HCT116 (cell line): ENCODE data around the gene DCHS2. TPM values are rescaled to one million over a fixed set of nuclear protein-coding genes. Genes with fewer than 3 reads are reported as not detected.

Experiments
- ATAC-seq: fragments of 200-7000 bp; cut with Tn5 transposase; 2 replicates; pipeline ENCODE4 v1.9.1; 2020; ENCODE audit warnings: mild to moderate bottlenecking, moderate library complexity
- BruUV-seq: library from RNA; stranded (reverse); fragments of 400-500 nt; replicated peaks from 2 replicates; lab custom pipeline; 2021; lab: Mats Ljungman, UMichigan
- CTCF ChIA-PET: fragments of 300-600 bp; sonication (Branson Sonifier 250); formaldehyde crosslinking; loops from one replicate; lab custom pipeline; 2021; ENCODE audit warnings: antibody characterized with exemption; lab: Charles Lee
- POLR2A ChIA-PET: fragments of 300-600, 350-600 bp; sonication (Branson Sonifier 250); formaldehyde crosslinking; loops from one replicate; lab custom pipeline; 2021; ENCODE audit warnings: antibody characterized with exemption; lab: Charles Lee
- RAD21 ChIA-PET, 2 experiments: fragments of 300-600 bp; sonication (Branson Sonifier 250); formaldehyde crosslinking; loops; one replicate each; lab custom pipeline; 2023; ENCODE audit warnings: low total read pairs in 2 of 2; ENCODE audit not compliant: uncharacterized antibody in 2 of 2, unreplicated experiment in 2 of 2, low non-redundant PET in 1 of 2; lab: Charles Lee
- DNase-seq: peaks from one replicate; pipeline ENCODE4 v3.0.0-alpha.2; 2010; ENCODE audit warnings: low read depth, low spot score
- H2AFZ ChIP-seq: fragments of 200-600 bp; shearing (Covaris generic), sonication (generic); 2 replicates; pipeline ENCODE4 v1.6.1; 2017; ENCODE audit warnings: low read depth, mixed run types, mixed read lengths, antibody characterized with exemption, low read length; ENCODE audit not compliant: poor library complexity, severe bottlenecking
- H3K27ac ChIP-seq: 2 replicates; pipeline ENCODE4 v1.5.1; 2012; ENCODE audit warnings: low read depth, low read length
- H3K27me3 ChIP-seq: fragments of 200-600 bp; sonication (generic); 2 replicates; pipeline ENCODE4 v1.6.1; 2016; ENCODE audit warnings: mixed run types, low read length, mixed read lengths; ENCODE audit not compliant: insufficient read depth
- H3K36me3 ChIP-seq, 2 experiments: fragments of 200-500 bp in 1 of 2; fragments of 200-600 bp in 1 of 2; sonication (Bioruptor generic) in 1 of 2; sonication (generic) in 1 of 2; 2 replicates each; pipeline versions ENCODE4 v1.5.1 to v1.6.1; 2014 to 2016; ENCODE audit warnings: low read length in 2 of 2, inconsistent platforms in 1 of 2, mixed read lengths in 1 of 2, mixed run types in 1 of 2; ENCODE audit not compliant: insufficient read depth in 2 of 2, control insufficient read depth in 1 of 2
- H3K4me1 ChIP-seq, 2 experiments: fragments of 200-600 bp in 1 of 2; sonication (generic) in 1 of 2; 2 replicates each; pipeline versions ENCODE4 v1.5.1 to v1.6.1; 2012 to 2017; ENCODE audit warnings: low read length in 2 of 2, inconsistent platforms in 1 of 2, mild to moderate bottlenecking in 1 of 2, mixed read lengths in 1 of 2, mixed run types in 1 of 2, moderate library complexity in 1 of 2; ENCODE audit not compliant: insufficient read depth in 2 of 2, control insufficient read depth in 1 of 2
- H3K4me2 ChIP-seq: fragments of 200-600 bp; sonication (generic); 2 replicates; pipeline ENCODE4 v1.6.1; 2017; ENCODE audit warnings: mixed run types, low read length, mixed read lengths
- H3K4me3 ChIP-seq, 2 experiments: fragments of 200-600 bp in 1 of 2; sonication (generic) in 1 of 2; replicated peaks in 1 of 2; 2 replicates each; pipeline ENCODE4 v1.5.1; 2011 to 2016; ENCODE audit warnings: low read length in 2 of 2, control low read depth in 1 of 2, low read depth in 1 of 2, mild to moderate bottlenecking in 1 of 2, mixed read lengths in 1 of 2, mixed run types in 1 of 2
- H3K79me2 ChIP-seq: fragments of 200-600 bp; sonication (generic); 2 replicates; pipeline ENCODE4 v1.6.1; 2017; ENCODE audit warnings: mild to moderate bottlenecking, mixed run types, low read length, moderate library complexity, mixed read lengths; ENCODE audit not compliant: insufficient read depth
- H3K9ac ChIP-seq: fragments of 200-600 bp; sonication (generic); 2 replicates; pipeline ENCODE4 v1.6.1; 2016; ENCODE audit warnings: low read length, mixed read lengths
- H3K9me2 ChIP-seq: fragments of 200-600 bp; sonication (generic), shearing (Covaris generic); 2 replicates; pipeline ENCODE4 v1.6.1; 2017; ENCODE audit warnings: mixed run types, mild to moderate bottlenecking, moderate library complexity; ENCODE audit not compliant: insufficient read depth
- H3K9me3 ChIP-seq, 2 experiments: fragments of 200-500 bp in 1 of 2; fragments of 200-600 bp in 1 of 2; sonication (Bioruptor generic) in 1 of 2; sonication (generic) in 1 of 2; 2 replicates each; pipeline ENCODE4 v1.6.1; 2014 to 2017; ENCODE audit warnings: low read length in 2 of 2, mixed read lengths in 2 of 2, inconsistent platforms in 1 of 2, low read depth in 1 of 2, mild to moderate bottlenecking in 1 of 2, mixed run types in 1 of 2, moderate library complexity in 1 of 2; ENCODE audit not compliant: control insufficient read depth in 1 of 2, insufficient read depth in 1 of 2
- H4K20me1 ChIP-seq: fragments of 200-600 bp; sonication (generic), shearing (Covaris generic); 2 replicates; pipeline ENCODE4 v1.6.1; 2017; ENCODE audit warnings: mixed run types, mild to moderate bottlenecking, moderate library complexity; ENCODE audit not compliant: insufficient read depth
- ATF3 ChIP-seq: IDR thresholded peaks from 2 replicates; pipeline ENCODE4 v1.6.1; 2012
- CTCF ChIP-seq, 3 experiments: fragments of 200-600 bp in 1 of 3; sonication (generic) in 1 of 3; IDR thresholded peaks in 2 of 3; conservative IDR thresholded peaks in 1 of 3; 2 replicates each; pipeline ENCODE4 v1.5.1; 2012 to 2017; ENCODE audit warnings: low read depth in 2 of 3, low read length in 2 of 3, antibody characterized with exemption in 1 of 3, borderline replicate concordance in 1 of 3, control low read depth in 1 of 3, mild to moderate bottlenecking in 1 of 3, mixed read lengths in 1 of 3, mixed run types in 1 of 3, moderate library complexity in 1 of 3; ENCODE audit not compliant: insufficient read depth in 1 of 3
- EGR1 ChIP-seq: IDR thresholded peaks from 2 replicates; pipeline ENCODE4 v1.6.1; 2012; ENCODE audit warnings: low read depth
- EZH2 ChIP-seq: fragments of 200-600 bp; sonication (generic); IDR thresholded peaks from 2 replicates; pipeline ENCODE4 v1.6.1; 2017; ENCODE audit warnings: antibody characterized with exemption, mixed run types
- FOSL1 ChIP-seq: IDR thresholded peaks from 2 replicates; pipeline ENCODE4 v1.6.1; 2012; ENCODE audit warnings: low read depth
- RAD21 ChIP-seq: IDR thresholded peaks from 2 replicates; pipeline ENCODE4 v1.6.1; 2012; ENCODE audit warnings: low read depth, mild to moderate bottlenecking
- SIN3A ChIP-seq: IDR thresholded peaks from 2 replicates; pipeline ENCODE4 v1.6.1; 2012; ENCODE audit warnings: low read depth
- TCF7L2 ChIP-seq: IDR thresholded peaks from 2 replicates; pipeline ENCODE4 v1.7.0; 2011; ENCODE audit warnings: borderline replicate concordance, inconsistent platforms; ENCODE audit not compliant: insufficient read depth, insufficient read length; ENCODE audit errors: extremely low read depth
- YY1 ChIP-seq: IDR thresholded peaks from 2 replicates; pipeline ENCODE4 v1.6.1; 2011; ENCODE audit warnings: low read length, low read depth, moderate library complexity, mild to moderate bottlenecking; ENCODE audit not compliant: insufficient replicate concordance; ENCODE audit errors: extremely low read depth
- ZBTB33 ChIP-seq: IDR thresholded peaks from 2 replicates; pipeline ENCODE4 v1.6.1; 2011; ENCODE audit warnings: mild to moderate bottlenecking, low read length, moderate library complexity; ENCODE audit not compliant: insufficient replicate concordance; ENCODE audit errors: extremely low read depth
- ZFX ChIP-seq: fragments of 450-650 bp; IDR thresholded peaks from 2 replicates; pipeline ENCODE4 v1.6.1; 2017
- ZNF274 ChIP-seq: fragments of 200-500 bp; sonication (Bioruptor generic); IDR thresholded peaks from 2 replicates; pipeline ENCODE4 v1.6.1; 2014; ENCODE audit warnings: mild to moderate bottlenecking, low read depth, low read length, inconsistent platforms
- intact Hi-C: fragments of 100-400 bp; cut with micrococcal nuclease; formaldehyde crosslinking; loops from 2 replicates; pipeline ENCODE4 v1.10.0; 2022
- total RNA-seq: library from RNA; stranded (reverse); gene quantifications from one replicate; pipeline ENCODE4 v1.2.1, GENCODE V29; 2021; ENCODE audit not compliant: unreplicated experiment

DCHS2 gene
- total RNA-seq, 1 experiment from 2014 or later: 0.05 TPM

- no peak for TF ChIP-seq EGR1
- TF ChIP-seq ATF3: no peak
Measured at GRCh38 chr4:154421618-154422017, 70.0 kb downstream of the DCHS2 start (continued).

- Histone ChIP-seq H3K9me2 (no peaks in the 10 kb centered on the region), H4K20me1 (no peaks in the 10 kb centered on the region), H3K4me2 (peak overlapping the region; percentile 78), H3K9ac (no peak overlapping the region), H3K27me3 (no peaks in the 10 kb centered on the region), H3K9me3 (no peaks in the 10 kb centered on the region), H3K27ac (no peak overlapping the region), H3K36me3 (no peaks in the 10 kb centered on the region), H3K79me2 (no peaks in the 10 kb centered on the region), H2AFZ (peak overlapping the region; percentile 66), H3K4me3 (peak overlapping the region in 1 of 2 experiments; percentile 51; a peak in 3 of 4 replicates), H3K4me1 (no peaks in the 10 kb centered on the region)
- intact Hi-C loops: no loop called here
- ChIA-PET CTCF (no interaction called here), RAD21 (no interaction called here), POLR2A (no interaction called here)
- no TSS peak for BruUV-seq
- DNase-seq (no peak), ATAC-seq (no peak)
- TF ChIP-seq YY1 (no peak), FOSL1 (no peak), EZH2 (no peak), RAD21 (no peak), ZFX (no peak), ZBTB33 (no peak), SIN3A (no peak), ATF3 (no peak), TCF7L2 (no peak), ZNF274 (no peak), EGR1 (no peak), CTCF (IDR thresholded peaks at IDR 0.05 in 2 of 3, conservative IDR thresholded peaks at IDR 0.05 in 1 of 3; ENCODE audit: borderline replicate concordance in 1 of 3, insufficient read depth in 1 of 3, low read depth in 2 of 3, low read length in 2 of 3) (no peak)
Measured at GRCh38 chr4:154417373-154417673, 74.3 kb downstream of the DCHS2 start.
